Left lobe of liver (tissue), 2 donors: ENCODE measurements around the gene ZNF599. TPM values are rescaled to one million over a fixed set of nuclear protein-coding genes. Genes with fewer than 3 reads are reported as not detected.

Source experiments
- ATAC-seq: fragments of 200-7000 bp; cut with Tn5 transposase; one replicate; pipeline ENCODE4 v1.9.1; 2020; ENCODE audit warnings: mild to moderate bottlenecking, moderate library complexity
- DNase-seq: peaks from one replicate; pipeline ENCODE4 v3.0.0-alpha.2; 2020; ENCODE audit warnings: low spot score
- total RNA-seq: library from RNA; stranded (reverse); gene quantifications from one replicate; pipeline ENCODE4 v1.2.1, GENCODE V29; 2021
- donor health status: DM: no; HTN: no; CAD: no; lungs with moderate emphysema.
- donor health status: DM: no; HTN: yes; CAD: no.

Gene ZNF599
- total RNA-seq, 1 donor from 2014 or later: 2.6 TPM

DNA sequence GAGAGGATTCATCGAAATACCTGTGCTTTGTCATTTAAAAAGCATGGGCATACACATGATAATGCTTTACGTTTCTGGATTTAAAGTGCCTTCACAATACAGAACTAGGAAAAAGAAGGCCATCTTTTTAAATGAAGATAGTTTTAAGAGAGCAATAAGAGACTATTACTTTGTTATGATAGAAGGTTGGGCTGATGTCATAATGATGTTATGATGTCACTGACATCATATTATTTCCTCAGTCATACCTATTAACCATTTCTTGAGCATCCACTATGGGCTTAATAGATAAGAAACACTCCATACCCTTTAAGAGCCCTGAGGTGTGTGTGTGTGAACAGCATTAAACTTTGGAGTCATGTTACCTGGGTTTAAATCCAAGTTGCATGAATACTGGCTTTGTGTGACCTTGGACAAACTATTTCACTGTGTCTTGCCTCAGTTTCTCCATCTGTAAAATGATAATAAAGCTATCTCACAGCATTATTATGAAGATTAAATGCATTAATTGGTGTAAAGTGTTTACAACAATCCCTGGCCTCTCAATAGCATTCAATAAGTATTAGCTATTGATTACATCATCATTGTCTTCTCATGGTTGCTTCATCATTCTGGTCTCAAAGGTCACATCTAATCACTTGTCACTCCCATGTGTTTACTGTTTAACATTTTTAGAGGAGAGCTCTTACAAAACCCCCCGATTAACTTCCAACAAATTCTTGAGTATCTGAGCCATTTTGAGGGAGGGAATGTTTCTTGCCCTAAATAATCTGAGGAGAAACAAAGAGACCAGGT is 27.9 kb downstream of the ZNF599 start:
- no peak for ATAC-seq
- no peak for DNase-seq

DNA sequence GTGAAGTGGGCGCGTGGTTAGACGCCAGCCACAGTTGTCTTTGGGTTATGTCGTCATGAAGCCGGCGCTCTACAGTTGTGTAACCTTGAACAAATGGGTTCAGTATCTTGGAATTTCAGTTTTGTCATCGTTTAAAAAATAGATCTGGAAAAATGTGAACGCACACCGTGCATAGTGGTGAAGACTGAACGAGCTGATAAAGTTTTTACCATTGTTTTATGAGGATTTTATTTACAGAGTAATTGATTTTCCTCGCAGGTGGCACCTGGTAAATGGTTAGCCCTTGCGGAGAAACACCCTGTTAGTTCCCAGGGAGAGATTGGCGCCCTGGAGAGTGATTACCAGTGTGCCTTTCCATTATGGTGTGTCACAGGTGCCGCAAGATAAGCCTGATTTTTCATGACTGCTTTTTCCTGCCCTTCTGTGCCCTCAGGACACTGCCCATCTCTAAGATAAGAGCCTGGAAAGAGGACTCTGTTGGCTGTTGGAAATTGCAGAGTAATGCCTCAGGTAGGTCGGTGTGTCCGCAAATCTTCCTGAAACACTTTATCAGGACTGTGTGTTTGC is 38.4 kb downstream of the ZNF599 start:
- DNase-seq (no peak), ATAC-seq (peak; percentile 6)

DNA sequence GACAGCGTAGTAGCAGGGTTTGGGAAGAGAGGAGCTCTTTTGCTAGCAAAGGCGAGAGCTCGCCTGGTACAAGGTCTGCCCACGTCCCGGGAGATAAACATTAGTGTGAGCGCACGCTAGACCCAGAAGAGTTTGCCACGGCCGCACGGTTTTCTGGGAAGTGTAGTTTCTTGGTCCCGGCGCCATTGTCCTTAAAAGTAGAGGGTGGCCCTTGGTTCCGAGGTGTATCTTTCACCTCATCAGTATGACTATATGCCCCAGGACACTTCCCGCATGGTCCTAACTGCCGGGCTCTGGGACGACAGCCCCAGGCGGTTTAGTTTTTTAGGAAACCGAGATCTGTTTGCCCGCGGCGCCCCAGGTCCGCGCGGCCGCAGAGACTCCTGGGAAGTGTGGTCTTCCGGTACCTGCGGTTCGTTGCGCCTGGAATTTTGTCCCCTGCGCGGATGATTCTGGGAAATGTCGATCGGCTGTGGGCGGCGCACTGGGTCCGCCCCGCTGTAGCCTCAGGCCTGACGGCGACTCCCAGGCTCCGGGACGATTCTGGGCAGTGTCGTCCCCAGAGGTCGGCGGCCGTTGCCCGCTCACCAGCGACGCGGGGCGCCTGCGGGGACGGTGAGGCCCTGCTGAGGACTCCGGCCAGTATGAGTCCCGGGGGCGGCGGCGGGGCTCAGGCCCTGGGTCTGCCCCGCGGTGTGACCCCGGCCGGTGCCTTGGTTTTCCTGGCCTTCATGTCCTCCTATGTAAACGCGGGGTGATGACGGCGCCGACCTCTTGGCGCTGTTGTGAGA is 39.1 kb downstream of the ZNF599 start, which contains the start of gene ZNF181:
ZNF181 (plus strand) TSS at position 498 of the 791 bp plus-strand sequence. CDS start 795 bp downstream, outside the sequence.
- DNase-seq (peak; percentile 95), ATAC-seq (peak; percentile 90)

DNA sequence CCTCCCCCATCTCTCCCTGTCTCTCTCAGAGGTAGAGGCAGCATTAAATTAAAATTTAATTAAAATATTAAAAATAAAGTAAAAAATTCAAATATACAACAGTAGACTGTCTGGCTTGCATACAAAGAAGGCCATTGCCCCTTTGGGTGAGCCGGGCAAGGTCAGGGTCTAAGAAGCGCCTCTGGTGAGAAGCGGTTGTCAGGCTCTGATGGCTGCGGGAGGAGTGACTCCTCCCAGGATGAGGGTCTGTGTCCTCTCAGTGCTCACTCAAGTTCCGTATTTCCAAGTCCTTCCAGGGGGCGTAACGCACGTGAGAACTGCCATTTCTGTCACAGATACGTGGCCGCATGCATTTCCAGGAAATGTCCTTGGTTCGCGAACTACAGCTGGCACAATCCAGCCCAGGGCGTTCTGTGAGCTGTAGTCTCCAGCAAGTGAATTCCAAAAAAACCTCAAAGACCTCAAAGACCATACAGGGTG is 39.7 kb downstream of the ZNF599 start:
- DNase-seq (no peak), ATAC-seq (peak; percentile 6)

DNA sequence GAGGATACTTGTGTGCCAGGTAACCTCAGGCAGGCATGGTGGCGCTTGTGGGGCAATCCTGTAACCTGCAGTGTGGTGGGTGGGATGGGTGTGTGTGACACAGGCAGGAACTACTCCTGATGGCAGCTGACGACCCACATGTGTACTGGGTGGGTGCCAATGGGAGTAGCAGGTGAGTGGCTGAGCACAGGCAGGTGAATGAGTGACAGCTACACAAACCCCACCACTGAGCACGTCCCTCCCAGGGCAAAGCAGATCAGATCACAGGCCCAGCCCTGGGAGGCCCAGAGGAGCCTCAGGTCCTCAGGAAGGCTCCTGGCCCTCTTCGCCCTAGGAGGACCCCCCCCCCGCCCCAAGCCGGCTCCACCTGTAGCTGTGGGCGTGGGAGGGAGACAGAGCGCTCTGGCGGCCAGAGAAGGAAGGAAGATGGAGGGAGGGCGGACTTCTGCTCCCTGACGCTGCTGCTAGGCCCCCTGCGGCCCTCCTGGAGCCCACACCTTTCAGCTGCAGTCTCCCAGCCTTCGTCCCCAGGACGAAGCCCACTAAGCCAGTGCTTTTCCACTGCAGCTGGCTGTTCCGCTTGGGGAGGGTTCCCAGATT is 40.3 kb downstream of the ZNF599 start:
- ATAC-seq: no peak

DNA sequence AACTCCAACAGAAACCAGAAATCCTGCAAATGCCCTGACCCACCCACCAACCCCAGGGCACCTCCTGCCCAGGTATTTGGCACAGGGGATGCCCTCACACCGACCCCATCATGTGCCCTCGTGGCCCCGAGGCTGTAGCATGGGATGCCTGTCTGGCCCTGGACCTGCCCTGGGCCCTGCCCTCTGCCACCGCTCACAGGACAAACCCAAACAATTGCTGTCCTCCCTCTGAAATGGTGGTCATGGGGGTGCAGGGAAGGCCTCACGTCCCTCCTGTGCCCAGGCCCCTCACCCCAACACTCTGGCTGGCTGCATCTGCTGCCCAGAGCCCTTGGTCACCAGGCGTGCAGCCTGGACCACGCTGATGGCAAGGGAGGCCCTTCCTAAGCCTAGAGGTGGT is 41.1 kb downstream of the ZNF599 start:
- no peak for DNase-seq
- no peak for ATAC-seq

More for the DNA sequence above, 40.3 kb downstream of the ZNF599 start:
- DNase-seq: no peak

DNA sequence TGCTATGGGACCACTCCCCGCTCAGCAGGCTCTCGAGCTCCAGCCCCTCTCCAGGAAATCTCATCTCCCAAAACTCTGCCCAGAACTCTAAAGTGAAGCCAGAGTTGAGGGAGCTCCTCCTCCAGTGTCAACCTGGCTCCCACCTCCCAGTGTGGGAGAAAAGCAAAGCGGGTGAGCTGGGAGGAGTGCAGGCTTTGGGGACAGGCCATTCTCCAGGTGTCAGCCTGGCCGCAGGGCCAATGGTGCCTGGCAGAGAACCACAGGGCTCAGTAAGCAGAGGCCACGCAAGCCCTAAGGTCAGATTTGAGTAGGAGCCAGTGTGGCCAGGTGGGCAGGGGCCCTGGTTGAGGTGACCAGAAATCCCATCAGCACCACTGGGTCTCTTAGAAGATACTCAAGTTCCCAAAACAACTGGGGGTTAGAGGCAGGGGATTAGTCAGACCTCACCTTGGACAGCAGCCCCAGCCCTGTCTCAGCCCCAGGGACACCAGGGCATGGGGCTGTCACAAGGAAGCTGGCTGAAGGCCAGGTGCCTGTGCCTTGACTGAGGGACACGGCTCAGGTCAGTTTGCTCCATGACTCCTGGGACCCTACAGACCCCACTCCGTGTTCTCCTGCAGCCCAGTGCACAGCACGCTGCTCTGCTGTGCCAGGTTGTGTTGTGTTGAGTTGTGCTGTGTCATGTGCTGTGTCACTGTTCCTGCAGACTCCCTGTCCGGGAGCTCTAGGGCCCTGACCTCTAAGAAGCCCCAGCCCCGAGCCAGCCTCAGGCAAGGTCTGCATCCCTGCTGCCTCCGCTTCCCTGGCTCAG is 41.8 kb downstream of the ZNF599 start:
- DNase-seq (no peak), ATAC-seq (no peak)

DNA sequence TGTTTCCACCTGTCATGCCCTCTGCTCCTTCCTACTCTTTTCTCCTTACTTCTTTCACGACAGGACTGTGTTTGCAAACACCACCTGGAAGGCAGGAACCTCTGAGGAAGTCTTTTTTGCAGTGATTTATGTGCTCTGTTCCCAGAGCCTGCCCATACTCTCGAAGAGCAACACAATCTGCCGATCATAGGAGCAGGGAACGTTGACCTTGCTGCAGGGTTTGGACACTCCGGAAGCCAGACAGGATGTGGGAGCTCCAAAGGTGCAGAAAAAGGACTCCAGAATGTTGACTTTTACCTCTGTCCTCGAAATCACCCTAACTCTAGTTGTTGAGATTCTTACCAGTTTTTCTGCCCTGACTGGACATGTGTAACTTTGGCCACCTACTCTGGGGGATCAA is 47.6 kb downstream of the ZNF599 start:
- DNase-seq: no peak

DNA sequence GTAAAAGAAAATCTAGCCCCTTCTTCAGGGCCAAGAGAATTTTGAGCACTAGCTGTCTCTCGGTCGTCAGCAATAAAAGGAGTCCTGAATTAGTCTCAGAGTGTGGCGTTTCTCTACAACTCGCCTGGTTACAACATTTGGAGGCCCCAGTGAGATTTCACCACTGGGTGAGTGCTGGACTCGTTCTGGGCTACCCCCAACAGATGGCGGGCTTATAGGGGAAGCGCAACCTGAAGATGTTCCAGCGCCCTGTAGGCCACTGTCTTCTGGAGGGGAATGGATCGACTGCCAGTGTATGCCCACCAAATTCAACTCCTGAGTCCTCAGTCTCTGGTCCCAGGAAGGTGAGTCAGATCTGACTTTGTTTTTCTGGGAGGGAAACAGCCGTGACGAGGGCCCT is 50.7 kb downstream of the ZNF599 start:
- ATAC-seq (no peak), DNase-seq (no peak)

More for the DNA sequence above, 47.6 kb downstream of the ZNF599 start:
- ATAC-seq: no peak

DNA sequence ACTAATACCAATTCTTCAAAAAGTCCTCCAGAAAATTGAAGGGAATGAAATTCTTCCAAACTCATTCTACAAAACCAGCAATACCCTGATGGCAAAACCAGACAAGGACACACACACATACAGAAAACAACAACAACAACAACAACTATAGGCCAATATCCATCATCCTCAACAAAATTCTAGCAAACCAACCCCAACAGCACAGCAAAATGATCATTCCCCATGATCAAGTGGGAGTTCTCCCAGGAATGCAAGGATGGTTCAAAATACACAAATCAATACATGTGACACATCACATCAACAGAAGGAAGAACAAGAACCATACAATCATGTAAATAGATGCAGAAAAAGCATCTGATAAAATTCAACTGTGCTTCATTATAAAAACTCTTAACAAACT is 57.7 kb downstream of the ZNF599 start:
- no peak for ATAC-seq

DNA sequence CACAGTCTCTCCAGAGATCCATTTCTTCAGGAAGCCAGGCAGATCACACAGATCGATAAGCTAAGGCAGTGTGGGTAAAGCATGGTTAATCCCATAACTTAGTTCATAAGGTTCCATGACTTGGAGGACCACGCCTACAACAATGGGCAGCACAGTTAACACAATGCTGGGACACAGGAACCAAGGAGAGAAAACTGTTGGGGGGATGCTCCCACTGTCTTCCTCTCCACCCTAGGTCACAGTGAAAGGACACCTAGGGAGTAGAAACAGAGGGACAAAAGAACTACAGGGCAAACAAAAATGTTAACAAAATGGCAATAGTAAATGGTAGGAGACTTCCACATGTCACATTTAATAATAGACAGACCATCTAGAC is 59.8 kb downstream of the ZNF599 start:
- DNase-seq: no peak

More for the DNA sequence above, 57.7 kb downstream of the ZNF599 start:
- DNase-seq: no peak

DNA sequence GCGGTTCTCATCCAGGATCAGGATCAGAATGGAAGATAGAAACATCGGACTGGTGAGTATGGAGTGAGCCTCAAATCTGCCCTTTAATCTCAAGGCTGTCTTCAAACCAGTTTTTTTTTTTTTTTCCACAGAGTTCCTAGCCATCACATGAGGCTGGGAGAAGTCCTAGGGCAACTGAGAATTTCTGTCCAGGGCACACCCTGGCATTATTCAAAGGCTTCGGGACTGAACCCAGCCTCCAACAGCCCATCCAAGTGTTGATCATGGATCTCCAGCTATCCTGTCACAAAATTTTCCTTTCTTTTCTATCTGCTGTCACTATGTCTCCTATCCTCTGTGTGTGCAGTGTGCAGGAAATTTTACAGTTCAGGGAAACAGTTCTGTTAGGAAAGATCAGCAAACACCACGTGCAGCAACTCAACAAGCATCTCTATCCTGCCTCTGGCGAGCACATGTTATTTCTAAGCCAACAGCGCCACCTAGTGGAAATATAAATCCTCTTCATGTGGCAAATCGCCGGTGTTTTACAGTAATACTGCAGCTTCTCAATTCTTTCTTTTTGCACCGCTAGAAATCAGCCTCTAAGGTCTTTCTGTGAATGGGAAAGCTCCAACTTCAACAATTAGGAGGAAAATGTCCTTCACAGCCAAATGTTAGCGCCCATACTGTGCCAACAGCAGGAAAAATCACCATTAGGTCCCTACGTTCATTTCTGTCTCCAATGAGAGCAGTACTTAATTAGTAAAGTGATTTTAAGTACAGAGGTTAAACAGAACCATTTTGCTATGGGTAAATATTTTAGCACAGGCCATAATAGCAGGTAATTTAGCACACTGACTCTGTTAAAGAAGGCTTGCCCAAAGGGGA is 60.4 kb downstream of the ZNF599 start:
- peak; percentile 99 for ATAC-seq
- DNase-seq: peak; percentile 64

More for the DNA sequence above, 59.8 kb downstream of the ZNF599 start:
- no peak for ATAC-seq

DNA sequence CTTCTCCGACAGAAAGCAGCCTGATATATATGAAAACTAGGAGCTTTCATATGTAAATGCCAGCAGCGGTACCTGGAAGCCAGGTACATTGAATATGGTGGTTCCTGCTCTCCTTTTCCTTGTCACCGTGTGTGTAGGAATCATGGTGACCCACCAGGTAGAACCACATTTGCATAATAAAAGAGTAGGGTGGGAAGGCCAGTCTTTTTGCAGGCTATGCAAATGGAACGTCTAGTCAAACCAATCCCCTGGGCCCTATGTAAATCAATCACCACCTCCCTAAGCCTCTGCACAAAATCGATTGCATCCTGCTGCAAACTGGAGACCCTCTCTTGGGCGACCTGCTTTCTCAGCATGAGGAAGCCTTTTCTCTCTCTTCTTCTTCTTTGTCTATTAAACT is 61.1 kb downstream of the ZNF599 start:
- DNase-seq: no peak
- ATAC-seq: no peak

Other genes starting within 250 kb of the ZNF599 start
- gene SCGB2B2, start 96.1 kb downstream of the ZNF599 start, total RNA-seq: 1.1 TPM
- 13.9 TPM for gene ZNF302, start 95.5 kb downstream of the ZNF599 start, total RNA-seq
- 7.5 TPM for gene ZNF181, start 39.0 kb downstream of the ZNF599 start, total RNA-seq
- 2.5 TPM for gene ZNF30, start 153.7 kb upstream of the ZNF599 start, total RNA-seq
- 2.9 TPM for gene ZNF792, start 191.0 kb upstream of the ZNF599 start, total RNA-seq
- 17.8 TPM for gene GRAMD1A, start 227.1 kb upstream of the ZNF599 start, total RNA-seq